HG02610 (cell line): ENCODE measurements around the gene CAMK2G.
A peak's percentile ranks its signal among the peaks of the same experiment; 100 is the strongest.
"Not testable (repeated sequence)": the region's sequence is repeated elsewhere in the genome, so short reads cannot be mapped to it uniquely, and the experiment has no call there.

Experiments
- ATAC-seq: cut with Tn5 transposase; IDR thresholded peaks from one replicate; pipeline ENCODE4 v1.9.1; 2021; ENCODE audit warnings: mild to moderate bottlenecking, moderate library complexity; ENCODE audit not compliant: unreplicated experiment

CAMK2G gene

GRCh38 chr10:73874267-73875138, at the start of gene CAMK2G:
Gene CAMK2G (minus strand): TSS chr10:73874555. CDS start chr10:73874461, 94 bp downstream.
- peak; percentile 77 for ATAC-seq

GRCh38 chr10:73922864-73923133, 48.4 kb upstream of the CAMK2G start:
- no peak for ATAC-seq

- no peak for ATAC-seq
These were observed 47.9 kb upstream of the CAMK2G start for GRCh38 chr10:73922007-73922863.

GRCh38 chr10:73920089-73920488, 45.7 kb upstream of the CAMK2G start:
- ATAC-seq = no peak

GRCh38 chr10:73919481-73919880, 45.1 kb upstream of the CAMK2G start:
- not testable (repeated sequence) for ATAC-seq

GRCh38 chr10:73917566-73918305, 43.4 kb upstream of the CAMK2G start:
- ATAC-seq = no peak

- no peak for ATAC-seq
These were observed 42.6 kb upstream of the CAMK2G start for GRCh38 chr10:73916761-73917470.

GRCh38 chr10:73915206-73915851, 41.0 kb upstream of the CAMK2G start:
- no peak for ATAC-seq

GRCh38 chr10:73914036-73914435, 39.7 kb upstream of the CAMK2G start:
- no peak for ATAC-seq

- ATAC-seq = no peak
These were observed 37.2 kb upstream of the CAMK2G start for GRCh38 chr10:73911553-73912004.

GRCh38 chr10:73910764-73911552, 36.6 kb upstream of the CAMK2G start, which contains the start of gene PLAU:
Gene PLAU (plus strand): TSS chr10:73911132. CDS start chr10:73911556, 424 bp downstream.
- ATAC-seq = no peak

GRCh38 chr10:73910401-73910763, 36.0 kb upstream of the CAMK2G start:
- no peak for ATAC-seq

GRCh38 chr10:73909540-73910115, 35.3 kb upstream of the CAMK2G start:
- ATAC-seq = no peak

GRCh38 chr10:73908853-73909539, 34.6 kb upstream of the CAMK2G start:
- peak; percentile 70 for ATAC-seq

- no peak for ATAC-seq
These were observed 33.6 kb upstream of the CAMK2G start for GRCh38 chr10:73907841-73908517.

GRCh38 chr10:73906524-73907447, 32.4 kb upstream of the CAMK2G start:
- no peak for ATAC-seq
